ENCODE data around the gene S100P. TPM values are rescaled to one million over a fixed set of nuclear protein-coding genes. Genes with fewer than 3 reads are reported as not detected.

Gene S100P
- total and polyA plus RNA-seq, 2 donors (not counting 1 experiment from before 2014, with no cell fraction given) = 0.07 TPM; not detected in 1

GRCh38 chr4:6710282-6710681, 16.6 kb downstream of the S100P start:
- H3K9ac ChIP-seq (ENCODE audit: low read length) = peak overlapping the region; percentile 81
- peak overlapping the region; percentile 84 for H3K4me2 ChIP-seq (replicated peaks; ENCODE audit: low read depth, low read length, poor library complexity, severe bottlenecking)
- Mint-ChIP-seq H3K9me3 (ENCODE audit: insufficient read depth) (peaks cover 4% of the 10 kb centered on the region), H3K27ac (peak overlapping the region; percentile 86), H3K4me3 (peak overlapping the region; percentile 99), H3K27me3 (no peaks in the 10 kb centered on the region), H3K4me1 (peaks cover 57% of the 10 kb centered on the region)
- WGBS (ENCODE audit: insufficient coverage) = 15% methylated on average over 2 of the region's 6 CpGs
- H3K4me3 ChIP-seq (ENCODE audit: control extremely low read depth in 1 of 5, extremely low read depth in 1 of 5, insufficient read depth in 1 of 5, low read depth in 2 of 5, low read length in 4 of 5) = peak overlapping the region; percentile 65 to 90 (median 76)
- intact Hi-C loops (cut with micrococcal nuclease) = loop anchor here (1.0 to 10.0 kb wide), 2 partner anchors 72 to 205 kb away; partner anchors contain the start of gene KIAA0232
- no peaks in the 10 kb centered on the region for H4K20me1 ChIP-seq (ENCODE audit: control insufficient read depth, insufficient read depth, low read length, poor library complexity, severe bottlenecking)
- H3K4me1 ChIP-seq (ENCODE audit: control insufficient read depth in 2 of 2, insufficient read depth in 2 of 2, low read length in 2 of 2) = peaks cover 33 to 40% of the 10 kb centered on the region in 2 donors
- H2AFZ ChIP-seq (ENCODE audit: insufficient read depth, low read depth, low read length, poor library complexity, severe bottlenecking) = peak overlapping the region; percentile 95
- ChIA-PET POLR2A (interaction anchor here (0.8 to 1.7 kb wide), 5 partner anchors 8 to 70 kb away, joined by 3 to 15 read pairs (median 6); partner anchors contain the start of gene MRFAP1), CTCF (interaction anchor here (0.9 to 1.4 kb wide), 5 partner anchors 70 to 359 kb away, joined by 3 to 9 read pairs (median 3); partner anchors contain the start of gene MRFAP1)
- DNase-seq = no peak
- H3K36me3 ChIP-seq (replicated peaks in 1 of 2; ENCODE audit: control extremely low read depth in 1 of 2, control insufficient read depth in 1 of 2, extremely low read depth in 1 of 2, insufficient read depth in 2 of 2, low read length in 1 of 2) = peaks cover 2 to 8% of the 10 kb centered on the region in 2 experiments
- H3K9me3 ChIP-seq (ENCODE audit: control extremely low read depth in 1 of 3, control insufficient read depth in 2 of 3, insufficient read depth in 1 of 3, low read length in 2 of 3) = peaks cover 0 to 5% (median 0%) of the 10 kb centered on the region in 3 donors
- no peak for TF ChIP-seq EZH2 (IDR thresholded peaks at IDR 0.05; ENCODE audit: borderline replicate concordance, insufficient read depth, low read depth, low read length, poor library complexity, severe bottlenecking)
- no peak for TF ChIP-seq CTCF (IDR thresholded peaks at IDR 0.05)
- no peak for ATAC-seq (ENCODE audit: low read depth)
- peaks cover 42% of the 10 kb centered on the region for H3K79me2 ChIP-seq (ENCODE audit: control insufficient read depth, insufficient read depth, low read length)
- no peaks in the 10 kb centered on the region for H3K27me3 ChIP-seq (replicated peaks in 1 of 4; ENCODE audit: control extremely low read depth in 1 of 4, control insufficient read depth in 3 of 4, insufficient read depth in 4 of 4, low read length in 3 of 4)
- peak overlapping the region; percentile 59 to 72 for H3K27ac ChIP-seq (ENCODE audit: low read length in 2 of 2)

GRCh38 chr4:6710996-6711395, 17.3 kb downstream of the S100P start:
- DNase-seq (peak; percentile 28), ATAC-seq (ENCODE audit: low read depth) (no peak)
- WGBS (ENCODE audit: insufficient coverage) = no CpG with 5 or more reads among the region's 2 CpGs
- no peak overlapping the region for H3K4me2 ChIP-seq (replicated peaks; ENCODE audit: low read depth, low read length, poor library complexity, severe bottlenecking)
- H3K4me1 ChIP-seq (ENCODE audit: control insufficient read depth in 2 of 2, insufficient read depth in 2 of 2, low read length in 2 of 2) = peaks cover 37 to 41% of the 10 kb centered on the region in 2 donors
- intact Hi-C loops (cut with micrococcal nuclease) = loop anchor here (1.0 to 10.0 kb wide), 2 partner anchors 71 to 204 kb away; partner anchors contain the start of gene KIAA0232
- H3K9me3 Mint-ChIP-seq (ENCODE audit: insufficient read depth) = peaks cover 4% of the 10 kb centered on the region
- CTCF ChIA-PET = interaction anchor here (1.2 kb wide), 1 partner anchor 70 kb away, joined by 4 read pairs; no protein-coding TSS in a partner anchor
- no peak overlapping the region for H3K27ac Mint-ChIP-seq
- POLR2A ChIA-PET = no interaction called here
- no peaks in the 10 kb centered on the region for H4K20me1 ChIP-seq (ENCODE audit: control insufficient read depth, insufficient read depth, low read length, poor library complexity, severe bottlenecking)
- no peak overlapping the region for H3K27ac ChIP-seq (ENCODE audit: low read length in 2 of 2)
- peaks cover 35% of the 10 kb centered on the region for H3K79me2 ChIP-seq (ENCODE audit: control insufficient read depth, insufficient read depth, low read length)
- peaks cover 0 to 5% (median 0%) of the 10 kb centered on the region in 3 donors for H3K9me3 ChIP-seq (ENCODE audit: control extremely low read depth in 1 of 3, control insufficient read depth in 2 of 3, insufficient read depth in 1 of 3, low read length in 2 of 3)
- no peak overlapping the region for H3K4me3 ChIP-seq (ENCODE audit: control extremely low read depth in 1 of 5, extremely low read depth in 1 of 5, insufficient read depth in 1 of 5, low read depth in 2 of 5, low read length in 4 of 5)
- H2AFZ ChIP-seq (ENCODE audit: insufficient read depth, low read depth, low read length, poor library complexity, severe bottlenecking) = no peak overlapping the region
- H3K36me3 ChIP-seq (replicated peaks in 1 of 2; ENCODE audit: control extremely low read depth in 1 of 2, control insufficient read depth in 1 of 2, extremely low read depth in 1 of 2, insufficient read depth in 2 of 2, low read length in 1 of 2) = peaks cover 1 to 8% of the 10 kb centered on the region in 2 experiments
- no peak for TF ChIP-seq EZH2 (IDR thresholded peaks at IDR 0.05; ENCODE audit: borderline replicate concordance, insufficient read depth, low read depth, low read length, poor library complexity, severe bottlenecking)
- no peak for TF ChIP-seq CTCF (IDR thresholded peaks at IDR 0.05)
- H3K27me3 Mint-ChIP-seq = no peaks in the 10 kb centered on the region
- H3K4me1 Mint-ChIP-seq = peaks cover 58% of the 10 kb centered on the region
- no peak overlapping the region for H3K9ac ChIP-seq (ENCODE audit: low read length)
- H3K27me3 ChIP-seq (replicated peaks in 1 of 4; ENCODE audit: control extremely low read depth in 1 of 4, control insufficient read depth in 3 of 4, insufficient read depth in 4 of 4, low read length in 3 of 4) = no peaks in the 10 kb centered on the region
- H3K4me3 Mint-ChIP-seq = peak overlapping the region; percentile 36

Measured in B cell (primary cell).